ENCODE results near the gene PTPRD. TPM values are rescaled to one million over a fixed set of nuclear protein-coding genes. Genes with fewer than 3 reads are reported as not detected.

Gene PTPRD
- total and polyA plus RNA-seq, 10 donors, result 0.08 to 11.7 (median 2.9) TPM

GRCh38 chr9:10095208-10095607, 517.6 kb downstream of the PTPRD start:
- no peaks in the 10 kb centered on the region for H3K4me1 ChIP-seq
- intact Hi-C loops (cut with DNase I; ENCODE audit: low total_unique reads), result no loop called here
- no peak for TF ChIP-seq POLR2AphosphoS5 (IDR thresholded peaks at IDR 0.05)
- no peaks in the 10 kb centered on the region for H3K27me3 ChIP-seq (replicated peaks in 1 of 7)
- H3K9me3 ChIP-seq, result peaks cover 0 to 4% (median 0%) of the 10 kb centered on the region in 8 donors
- no peaks in the 10 kb centered on the region for H3K36me3 ChIP-seq
- no peak for DNase-seq
- no peak overlapping the region for H3K27ac ChIP-seq
- WGBS, 5 donors, result 76 to 87% (median 83%) methylated on average over 1 of the region's 1 CpG
- H3K4me3 ChIP-seq, result no peak overlapping the region

- WGBS, 5 donors, result 67 to 76% (median 72%) methylated on average over 3 of the region's 3 CpGs
- Histone ChIP-seq H3K4me1 (no peaks in the 10 kb centered on the region), H3K27ac (no peak overlapping the region), H3K9me3 (peaks cover 0 to 4% (median 0%) of the 10 kb centered on the region in 8 donors), H3K36me3 (no peaks in the 10 kb centered on the region), H3K27me3 (replicated peaks in 1 of 7) (no peaks in the 10 kb centered on the region), H3K4me3 (no peak overlapping the region)
- TF ChIP-seq POLR2A (IDR thresholded peaks at IDR 0.05), result no peak
- TF ChIP-seq CTCF (IDR thresholded peaks at IDR 0.05 in 8 of 11, conservative IDR thresholded peaks at IDR 0.05 in 3 of 11), result no peak
- TF ChIP-seq POLR2AphosphoS5 (IDR thresholded peaks at IDR 0.05), result no peak
- intact Hi-C loops (cut with DNase I; ENCODE audit: low total_unique reads), result no loop called here
- no peak for DNase-seq
Measured at GRCh38 chr9:10094563-10094962, 518.2 kb downstream of the PTPRD start.

- Histone ChIP-seq H3K9me3 (no peaks in the 10 kb centered on the region), H3K4me3 (no peak overlapping the region), H3K4me1 (no peaks in the 10 kb centered on the region), H3K27ac (no peak overlapping the region), H3K27me3 (replicated peaks in 1 of 7) (no peaks in the 10 kb centered on the region), H3K36me3 (no peaks in the 10 kb centered on the region)
- no peak for TF ChIP-seq POLR2AphosphoS5 (IDR thresholded peaks at IDR 0.05)
- no peak for DNase-seq
- intact Hi-C loops (cut with DNase I; ENCODE audit: low total_unique reads), result no loop called here
Measured at GRCh38 chr9:10080012-10080411, 532.8 kb downstream of the PTPRD start.

- Histone ChIP-seq H3K4me1 (no peaks in the 10 kb centered on the region), H3K9me3 (no peaks in the 10 kb centered on the region), H3K4me3 (no peak overlapping the region), H3K27ac (no peak overlapping the region), H3K36me3 (no peaks in the 10 kb centered on the region), H3K27me3 (replicated peaks in 1 of 7) (no peaks in the 10 kb centered on the region)
- intact Hi-C loops (cut with DNase I; ENCODE audit: low total_unique reads), result no loop called here
- no peak for TF ChIP-seq POLR2AphosphoS5 (IDR thresholded peaks at IDR 0.05)
- TF ChIP-seq CTCF (IDR thresholded peaks at IDR 0.05 in 8 of 11, conservative IDR thresholded peaks at IDR 0.05 in 3 of 11), result no peak
- no peak for TF ChIP-seq POLR2A (IDR thresholded peaks at IDR 0.05)
- 65 to 78% (median 70%) methylated on average over 7 of the region's 7 CpGs for WGBS, 5 donors
- no peak for DNase-seq
Measured at GRCh38 chr9:10079284-10079964, 533.4 kb downstream of the PTPRD start.

- TF ChIP-seq CTCF (IDR thresholded peaks at IDR 0.05 in 8 of 11, conservative IDR thresholded peaks at IDR 0.05 in 3 of 11), result no peak
- no peak for TF ChIP-seq POLR2A (IDR thresholded peaks at IDR 0.05)
- no peak for TF ChIP-seq POLR2AphosphoS5 (IDR thresholded peaks at IDR 0.05)
- 45 to 64% (median 52%) methylated on average over 1 of the region's 1 CpG for WGBS, 5 donors
- DNase-seq, result no peak
- Histone ChIP-seq H3K36me3 (no peaks in the 10 kb centered on the region), H3K9me3 (no peaks in the 10 kb centered on the region), H3K4me1 (no peaks in the 10 kb centered on the region), H3K27ac (no peak overlapping the region), H3K27me3 (replicated peaks in 1 of 7) (no peaks in the 10 kb centered on the region), H3K4me3 (no peak overlapping the region)
- intact Hi-C loops (cut with DNase I; ENCODE audit: low total_unique reads), result no loop called here
Measured at GRCh38 chr9:10071579-10071978, 541.2 kb downstream of the PTPRD start.
